ENCODE results near the gene SLC43A3. TPM values are rescaled to one million over a fixed set of nuclear protein-coding genes. Genes with fewer than 3 reads are reported as not detected.

Gene SLC43A3
- total RNA-seq, 2 experiments from 2014 or later = 103 to 120 TPM

DNA sequence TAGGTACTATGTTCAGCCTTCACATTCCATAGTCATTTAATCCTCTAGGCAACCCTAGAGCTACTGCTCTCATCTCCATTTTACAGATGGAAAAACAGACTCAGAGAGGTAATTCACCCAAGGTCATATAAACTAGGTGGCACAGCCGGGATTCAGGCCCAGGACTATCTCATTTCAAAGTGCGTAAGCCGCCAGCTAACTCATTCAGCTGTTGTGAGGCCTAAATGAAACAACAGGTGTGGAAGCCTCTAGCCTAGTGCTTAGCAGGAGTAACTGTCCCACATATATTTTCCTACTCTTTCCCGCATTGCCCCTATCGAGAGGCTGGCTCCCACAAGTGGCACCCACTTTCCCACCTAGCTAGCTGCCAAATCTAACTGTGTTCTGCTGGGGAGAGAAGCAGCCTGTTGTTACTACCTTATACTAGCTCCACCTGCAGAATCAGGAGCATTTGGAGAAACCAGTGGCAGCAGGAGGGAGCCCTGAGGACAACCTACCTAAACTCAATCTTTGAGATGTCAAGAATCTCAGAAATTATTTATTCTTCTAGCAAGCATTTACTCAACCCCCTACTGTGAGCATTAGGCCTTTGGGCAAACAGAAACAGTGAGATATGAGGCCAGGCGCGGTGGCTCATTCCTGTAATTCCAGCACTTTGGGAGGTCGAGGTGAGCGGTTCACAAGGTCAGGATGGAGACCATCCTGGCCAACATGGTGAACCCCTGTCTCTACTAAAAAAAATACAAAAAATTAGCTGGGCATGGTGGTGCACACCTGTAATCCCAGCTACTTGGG lies 66.8 kb downstream of the SLC43A3 start:
- Mint-ChIP-seq H3K27me3 (ENCODE audit: low read depth) (peaks cover 13% of the 10 kb centered on the region), H3K4me3 (no peak overlapping the region), H3K9me3 (ENCODE audit: insufficient read depth) (no peaks in the 10 kb centered on the region), H3K4me1 (ENCODE audit: low read depth) (no peaks in the 10 kb centered on the region), H3K27ac (no peak overlapping the region), H3K36me3 (ENCODE audit: low read depth) (no peaks in the 10 kb centered on the region)
- DNase-seq = no peak
- CTCF ChIA-PET = interaction anchor here (0.8 to 1.9 kb wide), 5 partner anchors 14 to 133 kb away, joined by 3 to 7 read pairs (median 3); partner anchors contain the start of gene RTN4RL2
- ATAC-seq = no peak
- POLR2A ChIA-PET = no interaction called here

DNA sequence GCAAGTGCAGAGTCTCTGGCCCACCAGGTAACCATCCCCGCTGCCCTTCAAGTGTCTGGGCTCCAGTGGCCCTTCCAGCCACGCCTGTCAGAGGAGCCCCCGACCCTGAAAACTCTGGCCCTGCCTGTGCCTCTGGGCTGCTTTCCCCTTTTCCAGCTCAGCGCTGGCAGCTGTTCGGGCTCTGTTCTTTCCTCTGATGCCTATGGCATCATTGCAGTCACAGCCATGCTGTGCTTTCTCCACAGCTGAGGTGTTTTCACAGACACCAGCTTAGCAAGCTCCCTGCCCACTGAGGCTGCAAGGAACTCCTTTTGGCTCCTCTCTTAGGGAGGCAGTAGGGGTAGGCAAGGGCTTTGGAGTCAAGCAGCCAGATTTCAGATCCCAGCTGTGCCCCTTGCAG lies 67.5 kb downstream of the SLC43A3 start:
- CTCF ChIA-PET = interaction anchor here (0.8 to 1.4 kb wide), 3 partner anchors 71 to 134 kb away, joined by 3 to 4 read pairs (median 3); no protein-coding TSS in a partner anchor
- Mint-ChIP-seq H3K27ac (no peak overlapping the region), H3K9me3 (ENCODE audit: insufficient read depth) (no peaks in the 10 kb centered on the region), H3K27me3 (ENCODE audit: low read depth) (peaks cover 19% of the 10 kb centered on the region), H3K4me1 (ENCODE audit: low read depth) (no peaks in the 10 kb centered on the region), H3K36me3 (ENCODE audit: low read depth) (no peaks in the 10 kb centered on the region), H3K4me3 (no peak overlapping the region)
- POLR2A ChIA-PET = no interaction called here
- DNase-seq (no peak), ATAC-seq (no peak)

DNA sequence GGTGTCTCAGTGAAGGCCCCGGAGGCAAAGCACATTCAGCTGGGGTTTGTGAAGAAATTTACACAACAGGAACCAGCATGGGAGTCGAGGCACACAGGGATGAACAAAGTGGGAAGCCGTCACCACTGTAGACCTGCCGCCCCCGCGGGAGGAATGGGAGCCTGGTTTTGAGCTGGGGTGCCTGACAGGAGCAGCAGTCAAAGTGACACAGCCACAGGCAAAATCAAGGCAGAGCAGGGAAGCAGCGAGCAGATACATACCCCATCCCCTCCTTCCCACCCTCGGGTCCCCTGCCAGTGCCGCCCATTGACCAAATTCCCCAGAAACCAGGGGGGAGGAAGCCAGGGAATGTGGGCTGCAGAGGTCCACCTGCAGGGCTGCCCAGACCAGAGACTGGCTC lies 67.9 kb downstream of the SLC43A3 start:
- no peak overlapping the region for H3K4me3 Mint-ChIP-seq
- CTCF ChIA-PET = interaction anchor here (1.4 kb wide), 2 partner anchors 72 to 125 kb away, joined by 3 to 4 read pairs; no protein-coding TSS in a partner anchor
- DNase-seq = no peak
- no peak overlapping the region for H3K27ac Mint-ChIP-seq
- no peaks in the 10 kb centered on the region for H3K9me3 Mint-ChIP-seq (ENCODE audit: insufficient read depth)
- ATAC-seq = no peak
- no peaks in the 10 kb centered on the region for H3K4me1 Mint-ChIP-seq (ENCODE audit: low read depth)
- H3K27me3 Mint-ChIP-seq (ENCODE audit: low read depth) = peaks cover 19% of the 10 kb centered on the region
- no peaks in the 10 kb centered on the region for H3K36me3 Mint-ChIP-seq (ENCODE audit: low read depth)
- POLR2A ChIA-PET = no interaction called here

DNA sequence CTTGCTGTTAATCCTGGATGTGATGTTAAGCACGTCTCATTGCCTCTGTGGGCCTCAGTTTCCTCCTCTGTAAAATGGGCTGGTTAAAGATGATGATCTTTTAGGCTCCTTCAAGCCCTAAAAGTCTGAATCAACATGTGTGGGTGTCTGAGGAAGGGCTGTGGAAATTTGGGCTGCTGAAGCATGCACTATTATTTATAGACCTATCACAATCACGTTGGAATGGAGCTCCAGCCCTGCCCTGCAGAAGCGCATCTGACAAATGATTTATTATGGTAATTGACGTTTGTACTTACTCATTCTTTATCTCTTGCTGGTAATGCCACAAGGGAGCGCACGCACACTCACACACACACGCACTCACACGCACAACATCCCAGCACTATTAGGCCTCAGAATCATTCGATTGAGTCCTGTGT lies 68.4 kb downstream of the SLC43A3 start:
- no peak overlapping the region for H3K27ac Mint-ChIP-seq
- ChIA-PET CTCF (no interaction called here), POLR2A (no interaction called here)
- peaks cover 21% of the 10 kb centered on the region for H3K27me3 Mint-ChIP-seq (ENCODE audit: low read depth)
- no peaks in the 10 kb centered on the region for H3K9me3 Mint-ChIP-seq (ENCODE audit: insufficient read depth)
- no peak for DNase-seq
- ATAC-seq = no peak
- H3K36me3 Mint-ChIP-seq (ENCODE audit: low read depth) = no peaks in the 10 kb centered on the region
- H3K4me1 Mint-ChIP-seq (ENCODE audit: low read depth) = no peaks in the 10 kb centered on the region
- H3K4me3 Mint-ChIP-seq = no peak overlapping the region

DNA sequence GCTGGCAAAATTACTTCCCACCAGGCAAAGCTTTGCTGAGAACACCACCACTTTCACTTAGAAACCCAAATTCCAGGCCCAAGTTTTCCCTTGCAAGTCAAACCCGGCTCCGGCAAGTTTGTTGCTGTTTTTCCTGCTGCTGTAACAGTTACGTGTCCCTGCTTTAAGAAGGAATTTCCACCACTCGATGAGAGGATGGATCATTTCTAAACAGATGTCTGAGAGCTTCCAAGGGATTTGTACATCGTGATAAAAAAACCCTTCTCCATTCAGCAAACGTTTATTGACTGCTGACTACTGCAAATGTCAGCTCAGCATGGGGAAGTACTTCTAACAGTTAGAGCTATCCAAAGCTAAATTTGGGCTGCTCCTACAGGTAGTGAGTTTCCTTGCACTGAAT lies 69.1 kb downstream of the SLC43A3 start:
- ChIA-PET POLR2A (no interaction called here), CTCF (interaction anchor here (1.8 kb wide), 1 partner anchor 12 kb away, joined by 5 read pairs; no protein-coding TSS in a partner anchor)
- Mint-ChIP-seq H3K9me3 (ENCODE audit: insufficient read depth) (no peaks in the 10 kb centered on the region), H3K36me3 (ENCODE audit: low read depth) (no peaks in the 10 kb centered on the region), H3K27ac (no peak overlapping the region), H3K4me1 (ENCODE audit: low read depth) (no peaks in the 10 kb centered on the region), H3K4me3 (no peak overlapping the region), H3K27me3 (ENCODE audit: low read depth) (peaks cover 27% of the 10 kb centered on the region)
- no peak for DNase-seq
- no peak for ATAC-seq

DNA sequence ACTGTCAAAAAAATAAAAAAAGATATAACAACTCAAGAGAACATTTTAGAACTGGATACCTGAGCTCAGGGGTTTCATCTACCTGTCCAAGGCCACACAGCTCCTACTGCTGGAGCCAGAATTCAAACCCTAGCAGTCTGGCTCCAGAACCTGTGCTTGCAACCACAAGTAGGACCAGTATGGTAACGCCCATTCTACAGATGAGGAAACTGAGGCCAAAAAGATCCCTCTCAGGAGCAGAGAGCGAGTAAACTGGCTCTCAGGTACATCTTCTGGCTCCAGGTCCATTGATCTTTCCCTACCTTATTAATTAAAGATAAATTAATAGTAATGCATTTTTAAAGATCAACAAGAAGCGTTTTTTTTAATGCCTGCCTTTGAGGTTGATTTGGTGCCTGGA lies 69.6 kb downstream of the SLC43A3 start:
- no peak for ATAC-seq
- Mint-ChIP-seq H3K27ac (no peak overlapping the region), H3K4me1 (ENCODE audit: low read depth) (no peaks in the 10 kb centered on the region), H3K27me3 (ENCODE audit: low read depth) (peaks cover 29% of the 10 kb centered on the region), H3K9me3 (ENCODE audit: insufficient read depth) (no peaks in the 10 kb centered on the region), H3K4me3 (no peak overlapping the region), H3K36me3 (ENCODE audit: low read depth) (no peaks in the 10 kb centered on the region)
- no peak for DNase-seq
- CTCF ChIA-PET = interaction anchor here (1.8 kb wide), 1 partner anchor 12 kb away, joined by 5 read pairs; no protein-coding TSS in a partner anchor
- POLR2A ChIA-PET = no interaction called here

Other genes with a start within 250 kb of the SLC43A3 start
- gene LRRC55, start 245.2 kb downstream of the SLC43A3 start, total RNA-seq = not detected
- gene APLNR, start 189.9 kb downstream of the SLC43A3 start, total RNA-seq = not detected
- gene TNKS1BP1, start 102.2 kb downstream of the SLC43A3 start, total RNA-seq = 10 to 100 TPM; 10.5 to 10.9 TPM
- 100 to 1,000 TPM; 185 to 191 TPM for gene SSRP1, start 91.2 kb downstream of the SLC43A3 start, total RNA-seq
- not detected for gene P2RX3, start 88.8 kb downstream of the SLC43A3 start, total RNA-seq
- not detected for gene PRG3, start 46.0 kb downstream of the SLC43A3 start, total RNA-seq
- gene PRG2, start 36.5 kb downstream of the SLC43A3 start, total RNA-seq = under 1 TPM in 1 of 2 experiments, not detected in 1; 0.26 TPM
- under 1 TPM; 0.47 to 0.57 TPM for gene RTN4RL2, start 33.4 kb upstream of the SLC43A3 start, total RNA-seq
- 10 to 100 TPM; 26.4 to 28.4 TPM for gene SLC43A1, start 88.6 kb upstream of the SLC43A3 start, total RNA-seq
- 10 to 100 TPM; 65.4 to 65.8 TPM for gene TIMM10, start 103.6 kb upstream of the SLC43A3 start, total RNA-seq
- not detected for gene SMTNL1, start 110.5 kb upstream of the SLC43A3 start, total RNA-seq
- gene UBE2L6, start 140.6 kb upstream of the SLC43A3 start, total RNA-seq = 100 to 1,000 TPM; 222 to 232 TPM
- gene SERPING1, start 170.6 kb upstream of the SLC43A3 start, total RNA-seq = not detected
- gene YPEL4, start 222.8 kb upstream of the SLC43A3 start, total RNA-seq = under 1 TPM; 0.11 to 0.13 TPM
- gene CLP1, start 230.6 kb upstream of the SLC43A3 start, total RNA-seq = 10 to 100 TPM; 18.9 to 20.5 TPM
- 10 to 100 TPM; 77.8 to 82.4 TPM for gene ZDHHC5, start 241.0 kb upstream of the SLC43A3 start, total RNA-seq

Data from activated CD8-positive, alpha-beta T cell treated with anti-CD3 and anti-CD28 coated beads, Interleukin-2, amount 10 ng/mL, durations not matched to agents 7 days and 5 days (primary cell).